Breast epithelium (tissue), 4 donors: ENCODE measurements around the gene IQCN. TPM values are rescaled to one million over a fixed set of nuclear protein-coding genes. Genes with fewer than 3 reads are reported as not detected.

Experiments
- DNase-seq, 2 donors: peaks; one replicate each; pipeline ENCODE4 v3.0.0-alpha.2; 2019; ENCODE audit warnings: low spot score in 2 of 2
- H3K27ac ChIP-seq, 2 donors: fragments of 200-600 bp; sonication (generic) in 1 of 2; one replicate each; pipeline ENCODE4 v1.5.1; 2016 to 2019; ENCODE audit warnings: mild to moderate bottlenecking in 1 of 2
- H3K27me3 ChIP-seq, 2 donors: fragments of 200-600 bp; sonication (generic) in 1 of 2; one replicate each; pipeline versions ENCODE4 v1.5.1 to v1.6.0; 2017 to 2019; ENCODE audit warnings: control low read depth in 1 of 2, mild to moderate bottlenecking in 1 of 2
- H3K36me3 ChIP-seq: fragments of 200-600 bp; one replicate; pipeline ENCODE4 v1.5.1; 2019
- H3K4me1 ChIP-seq, 2 donors: fragments of 200-600 bp; sonication (generic); one replicate each; pipeline ENCODE4 v1.5.1; 2016 to 2019; ENCODE audit warnings: control low read depth in 1 of 2
- H3K4me3 ChIP-seq, 3 donors: fragments of 200-600 bp; sonication (generic); 1 replicate in 2 of 3; 2 replicates in 1 of 3; pipeline ENCODE4 v1.5.1; 2016 to 2019; ENCODE audit warnings: mild to moderate bottlenecking in 3 of 3, moderate library complexity in 2 of 3
- H3K9me3 ChIP-seq, 2 donors: fragments of 200-600 bp; sonication (generic) in 1 of 2; one replicate each; pipeline ENCODE4 v1.5.1; 2016 to 2019; ENCODE audit warnings: control low read depth in 1 of 2
- POLR2A ChIP-seq: fragments of 450-650 bp; IDR thresholded peaks from one replicate; pipeline ENCODE4 v1.6.1; 2016; ENCODE audit warnings: antibody characterized with exemption, mild to moderate bottlenecking, moderate library complexity
- POLR2AphosphoS5 ChIP-seq, 3 donors: sonication (generic); formaldehyde crosslinking; IDR thresholded peaks; one replicate each; pipeline ENCODE4 v1.6.1; 2017; ENCODE audit warnings: antibody characterized with exemption in 3 of 3
- intact Hi-C: fragments of 100-400 bp; cut with DNase I; formaldehyde crosslinking; loops from one replicate; pipeline ENCODE4 v1.15.1; 2023; ENCODE audit warnings: low total_unique reads
- total RNA-seq, 3 donors: library from RNA; depleted of rRNA; stranded (reverse); fragments of >200 nt; gene quantifications; one replicate each; pipeline ENCODE4 v1.1.0, GENCODE V29; 2016
- TF ChIP-seq, protein P1 (sequence below), 3 donors: fragments of 450-650 bp; IDR thresholded peaks; one replicate each; pipeline ENCODE4 v1.5.1; 2016 to 2017; ENCODE audit warnings: antibody characterized with exemption in 3 of 3, mild to moderate bottlenecking in 3 of 3, moderate library complexity in 3 of 3

Gene IQCN
- total RNA-seq, 3 donors from 2014 or later, result 7.0 to 16.6 (median 9.5) TPM

DNA sequence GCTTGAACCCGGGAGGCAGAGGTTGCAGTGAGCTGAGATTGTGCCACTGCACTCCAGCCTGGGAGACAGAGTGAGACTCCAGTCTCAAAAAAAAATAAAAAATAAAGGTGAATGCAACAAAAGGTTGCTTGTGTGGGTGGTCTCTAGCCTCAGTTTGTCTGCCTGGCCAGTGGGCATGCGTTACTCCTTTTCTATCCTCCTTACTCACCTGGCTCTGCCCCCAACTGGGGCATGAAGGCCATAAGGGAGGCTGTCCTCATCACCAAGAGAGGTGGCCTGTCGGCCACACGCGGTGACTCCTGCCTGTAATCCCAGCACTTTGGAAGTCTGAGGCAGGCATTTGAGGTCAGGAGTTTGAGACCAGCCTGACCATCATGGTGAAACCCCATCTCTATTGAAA, 9.1 kb upstream of the IQCN start:
- intact Hi-C loops, result loop anchor here (5.0 kb wide), 2 partner anchors 39 to 1621 kb away; partner anchors contain the start of genes LSM4, SMIM7 and TMEM38A
- no peaks in the 10 kb centered on the region for H3K9me3 ChIP-seq
- no peak overlapping the region for H3K4me3 ChIP-seq
- no peaks in the 10 kb centered on the region for H3K27me3 ChIP-seq
- H3K4me1 ChIP-seq, result no peaks in the 10 kb centered on the region
- TF ChIP-seq, protein P1, sequence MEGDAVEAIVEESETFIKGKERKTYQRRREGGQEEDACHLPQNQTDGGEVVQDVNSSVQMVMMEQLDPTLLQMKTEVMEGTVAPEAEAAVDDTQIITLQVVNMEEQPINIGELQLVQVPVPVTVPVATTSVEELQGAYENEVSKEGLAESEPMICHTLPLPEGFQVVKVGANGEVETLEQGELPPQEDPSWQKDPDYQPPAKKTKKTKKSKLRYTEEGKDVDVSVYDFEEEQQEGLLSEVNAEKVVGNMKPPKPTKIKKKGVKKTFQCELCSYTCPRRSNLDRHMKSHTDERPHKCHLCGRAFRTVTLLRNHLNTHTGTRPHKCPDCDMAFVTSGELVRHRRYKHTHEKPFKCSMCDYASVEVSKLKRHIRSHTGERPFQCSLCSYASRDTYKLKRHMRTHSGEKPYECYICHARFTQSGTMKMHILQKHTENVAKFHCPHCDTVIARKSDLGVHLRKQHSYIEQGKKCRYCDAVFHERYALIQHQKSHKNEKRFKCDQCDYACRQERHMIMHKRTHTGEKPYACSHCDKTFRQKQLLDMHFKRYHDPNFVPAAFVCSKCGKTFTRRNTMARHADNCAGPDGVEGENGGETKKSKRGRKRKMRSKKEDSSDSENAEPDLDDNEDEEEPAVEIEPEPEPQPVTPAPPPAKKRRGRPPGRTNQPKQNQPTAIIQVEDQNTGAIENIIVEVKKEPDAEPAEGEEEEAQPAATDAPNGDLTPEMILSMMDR (IDR thresholded peaks at IDR 0.05), result no peak
- TF ChIP-seq POLR2AphosphoS5 (IDR thresholded peaks at IDR 0.05), result peak in 1 of 3 donors; percentile 19
- no peak for DNase-seq
- H3K27ac ChIP-seq, result peak overlapping the region; percentile 100
- H3K36me3 ChIP-seq, result no peaks in the 10 kb centered on the region

DNA sequence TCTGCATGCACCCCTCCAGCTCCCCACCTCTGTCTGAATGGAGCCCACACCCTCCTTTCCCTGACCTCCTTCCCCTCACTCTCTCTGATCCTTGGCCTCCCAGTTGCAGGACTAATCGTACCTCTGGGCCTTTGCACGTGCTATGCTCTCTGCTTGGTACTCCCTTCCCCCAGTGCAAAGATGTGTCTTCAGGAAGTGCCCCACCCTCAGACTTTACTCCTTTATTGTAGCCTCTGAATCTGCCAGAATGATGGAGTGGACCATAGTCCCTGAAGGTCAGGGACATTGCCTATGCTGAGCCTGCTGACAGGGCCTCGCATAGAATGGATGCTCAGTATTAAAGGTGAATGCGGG, 8.5 kb upstream of the IQCN start:
- no peak for TF ChIP-seq POLR2AphosphoS5 (IDR thresholded peaks at IDR 0.05)
- TF ChIP-seq, protein P1 (IDR thresholded peaks at IDR 0.05), result no peak
- peak; percentile 7 for TF ChIP-seq POLR2A
- H3K27me3 ChIP-seq, result no peaks in the 10 kb centered on the region
- peak overlapping the region; percentile 100 for H3K27ac ChIP-seq
- H3K4me1 ChIP-seq, result no peaks in the 10 kb centered on the region
- intact Hi-C loops, result loop anchor here (5.0 kb wide), 2 partner anchors 40 to 1620 kb away; partner anchors contain the start of genes LSM4, SMIM7 and TMEM38A
- peak overlapping the region; percentile 45 to 97 (median 95) for H3K4me3 ChIP-seq
- H3K36me3 ChIP-seq, result no peaks in the 10 kb centered on the region
- no peaks in the 10 kb centered on the region for H3K9me3 ChIP-seq
- DNase-seq, result no peak

DNA sequence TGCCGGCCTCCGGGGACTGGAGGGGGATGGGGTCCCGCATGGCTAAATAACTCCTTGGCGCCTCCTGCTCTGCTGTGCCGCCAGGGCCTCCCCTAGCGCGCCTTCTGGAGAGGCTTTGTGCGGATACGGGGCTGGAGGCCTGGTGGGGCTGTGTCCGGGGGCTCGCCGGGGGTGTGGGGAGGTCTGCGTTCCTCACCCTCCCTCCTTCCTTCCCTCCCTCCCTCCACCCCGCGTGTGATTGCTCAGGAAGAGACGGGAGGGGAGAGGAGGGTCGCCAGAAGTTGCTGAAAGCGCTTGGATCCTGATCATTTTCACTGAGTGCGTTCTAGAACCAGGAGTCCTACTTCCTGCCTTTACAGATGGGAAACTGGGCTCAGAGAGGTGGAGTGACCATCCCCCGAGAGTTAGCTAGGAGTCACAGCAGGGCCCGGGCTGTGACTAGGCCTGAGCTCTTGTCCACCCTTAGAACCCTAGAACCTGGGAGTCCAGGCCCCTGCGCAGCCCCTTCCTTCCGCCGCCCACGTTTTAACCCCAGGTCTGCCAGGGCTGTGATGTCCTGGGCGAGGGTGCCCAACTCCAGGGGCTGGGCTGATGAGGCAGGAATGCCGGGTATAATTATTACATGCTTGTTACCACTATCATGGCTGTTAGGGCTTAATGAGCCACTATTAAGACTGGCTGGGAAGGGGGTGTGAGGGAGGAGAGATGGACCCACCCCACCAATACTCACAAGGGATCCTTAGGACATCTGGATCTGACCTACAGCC, 8.0 kb upstream of the IQCN start:
- Histone ChIP-seq H3K27me3 (no peaks in the 10 kb centered on the region), H3K9me3 (no peaks in the 10 kb centered on the region), H3K27ac (peak overlapping the region; percentile 100), H3K36me3 (no peaks in the 10 kb centered on the region), H3K4me3 (peak overlapping the region; percentile 45 to 97 (median 95)), H3K4me1 (no peaks in the 10 kb centered on the region)
- intact Hi-C loops, result loop anchor here (5.0 kb wide), 2 partner anchors 40 to 1620 kb away; partner anchors contain the start of genes LSM4, SMIM7 and TMEM38A
- DNase-seq, result peak in 1 of 2 donors; percentile 72
- TF ChIP-seq POLR2A (peak; percentile 87), POLR2AphosphoS5 (IDR thresholded peaks at IDR 0.05) (peak; percentile 35 to 73 (median 56))
- TF ChIP-seq, protein P1 (IDR thresholded peaks at IDR 0.05), result peak in 2 of 3 donors; percentile 13 to 18

DNA sequence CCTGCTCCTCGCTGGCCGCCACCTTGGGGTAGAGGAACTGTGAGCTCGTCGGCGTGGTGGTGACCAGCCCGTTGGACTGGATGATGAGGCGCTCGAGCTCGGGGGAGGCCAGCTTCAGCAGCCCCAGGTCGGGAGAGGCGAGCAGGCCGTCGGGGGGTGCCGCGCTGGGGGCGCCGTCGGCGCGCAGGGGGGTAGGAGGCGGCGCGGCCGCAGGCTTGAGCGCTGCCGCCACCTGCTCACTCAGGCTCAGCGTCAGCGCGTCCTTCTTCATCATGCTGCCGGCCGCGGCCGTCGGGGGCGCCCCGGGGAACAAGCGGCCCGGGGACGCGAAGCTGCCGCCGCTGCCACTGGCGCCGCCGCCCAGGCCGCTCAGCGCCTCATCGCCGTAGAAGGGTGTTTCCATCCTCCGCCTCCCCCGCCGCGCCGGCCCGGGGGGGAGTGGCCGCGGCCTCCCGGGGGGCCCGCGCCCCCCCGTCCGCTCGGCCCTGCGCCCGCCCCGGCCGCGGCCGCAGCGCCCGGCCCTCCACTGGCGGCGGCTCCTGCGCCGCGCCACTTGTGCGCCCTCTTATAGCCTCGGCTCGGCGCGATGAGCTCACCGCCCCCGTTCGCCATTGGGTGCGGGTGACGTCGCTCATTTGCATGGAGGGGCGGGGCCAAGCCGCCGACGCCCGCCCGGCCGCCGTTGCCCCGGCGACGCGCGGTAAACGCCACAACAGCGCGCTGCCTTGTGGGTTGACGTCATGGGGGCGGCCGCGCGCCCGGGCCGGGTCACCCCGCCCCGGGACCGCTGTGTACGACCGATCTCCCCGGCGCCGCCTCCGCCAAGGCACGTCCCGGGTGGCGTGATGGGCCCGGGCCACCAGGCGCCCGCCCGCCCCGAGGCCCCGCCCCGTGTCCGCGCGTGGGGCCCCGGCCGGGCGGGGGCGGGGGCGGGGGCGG, 7.1 kb upstream of the IQCN start, which contains the start of gene JUND:
JUND (minus strand) TSS at position 541 of the 939 bp plus-strand sequence; CDS start at position 403, 138 bp downstream.
- intact Hi-C loops, result loop anchor here (5.0 kb wide), 2 partner anchors 41 to 1619 kb away; partner anchors contain the start of genes LSM4, SMIM7 and TMEM38A
- H3K4me3 ChIP-seq, result peak within 1 kb of the TSS; percentile 95 to 98 (median 97)
- H3K36me3 ChIP-seq, result no peaks in the 10 kb centered on the region
- TF ChIP-seq POLR2A (peak; percentile 46), POLR2AphosphoS5 (IDR thresholded peaks at IDR 0.05) (peak; percentile 94 to 98 (median 98))
- TF ChIP-seq, protein P1 (IDR thresholded peaks at IDR 0.05), result peak in 1 of 3 donors; percentile 31
- H3K9me3 ChIP-seq, result no peaks in the 10 kb centered on the region
- peak within 1 kb of the TSS; percentile 100 for H3K27ac ChIP-seq
- H3K27me3 ChIP-seq, result no peaks in the 10 kb centered on the region
- H3K4me1 ChIP-seq, result no peaks in the 10 kb centered on the region
- DNase-seq, result peak; percentile 97 to 99
